K562 (cell line): ENCODE measurements around the gene CD4. TPM values are rescaled to one million over a fixed set of nuclear protein-coding genes. Genes with fewer than 3 reads are reported as not detected.
A peak's percentile ranks its signal among the peaks of the same experiment; 100 is the strongest.

ENCODE experiments used
- ATAC-seq: fragments of 200-7000 bp; cut with Tn5 transposase; 3 replicates; pipeline ENCODE4 v1.9.1; 2020; ENCODE audit warnings: moderate library complexity
- BruUV-seq: library from RNA; stranded (reverse); fragments of 400-500 nt; replicated peaks from 2 replicates; lab custom pipeline; 2021; lab: Mats Ljungman, UMichigan
- CTCF ChIA-PET: fragments of 300-600 bp; formaldehyde crosslinking; extraction: SDS; loops from one replicate; lab custom pipeline; 2021; ENCODE audit warnings: low intra/inter-chr PET ratio; lab: Yijun Ruan, JAX
- POLR2A ChIA-PET: fragments of 300-600, 350-650 bp; sonication (Branson Sonifier 250); formaldehyde crosslinking; extraction: SDS; loops from one replicate; lab custom pipeline; 2021; ENCODE audit warnings: antibody characterized with exemption, inconsistent platforms; lab: Yijun Ruan, JAX
- DNase-seq, 4 experiments: peaks; one replicate each; pipeline versions ENCODE4 v3.0.0 to v3.0.0-alpha.2; 2011 to 2018; ENCODE audit warnings: low spot score in 3 of 4, mixed read lengths in 3 of 4; ENCODE audit errors: extremely low read depth in 1 of 4
- FAIRE-seq: peaks from 2 replicates; lab custom pipeline; 2011; peaks lifted over from hg19 to GRCh38; lab: Jason Lieb, UNC
- H2AFZ ChIP-seq: 2 replicates; pipeline ENCODE4 v1.6.0; 2011; ENCODE audit warnings: low read depth, low read length, control low read depth, inconsistent platforms
- H3K27ac ChIP-seq: fragments of 200-600 bp; 3 replicates; pipeline ENCODE4 v1.8.0; 2011; ENCODE audit warnings: low read depth, mild to moderate bottlenecking, control low read depth, inconsistent platforms, low read length, moderate library complexity, mixed read lengths; ENCODE audit errors: extremely low read depth
- H3K27me3 ChIP-seq, 2 experiments: fragments of 300-600 bp in 1 of 2; 2 replicates in 1 of 2; 3 replicates in 1 of 2; pipeline versions ENCODE4 v1.6.0 to v1.8.0; 2011; ENCODE audit warnings: inconsistent platforms in 2 of 2, low read length in 2 of 2, mild to moderate bottlenecking in 1 of 2, mixed read lengths in 1 of 2, moderate library complexity in 1 of 2; ENCODE audit not compliant: control insufficient read depth in 2 of 2, insufficient read depth in 2 of 2
- H3K36me3 ChIP-seq: fragments of 300-600 bp; 3 replicates; pipeline ENCODE4 v1.8.0; 2011; ENCODE audit warnings: mild to moderate bottlenecking, low read length, inconsistent platforms; ENCODE audit not compliant: control insufficient read depth, insufficient read depth
- H3K4me1 ChIP-seq, 2 experiments: fragments of 200-600 bp in 1 of 2; replicated peaks in 1 of 2; 2 replicates in 1 of 2; 3 replicates in 1 of 2; pipeline versions ENCODE4 v1.5.1 to v1.8.0; 2011; ENCODE audit warnings: inconsistent platforms in 2 of 2, low read length in 2 of 2, mild to moderate bottlenecking in 1 of 2, mixed read lengths in 1 of 2, moderate library complexity in 1 of 2; ENCODE audit not compliant: control insufficient read depth in 2 of 2, insufficient read depth in 2 of 2
- H3K4me2 ChIP-seq: 2 replicates; pipeline ENCODE4 v1.6.1; 2011; ENCODE audit warnings: low read length, control low read depth, inconsistent platforms, mixed read lengths; ENCODE audit not compliant: insufficient read depth
- H3K4me3 ChIP-seq: fragments of 200-600 bp; sonication (generic), shearing (Covaris generic); 2 replicates; pipeline ENCODE4 v1.5.1; 2016; ENCODE audit warnings: control low read depth, inconsistent platforms
- H3K79me2 ChIP-seq: fragments of 200-600 bp; 3 replicates; pipeline ENCODE4 v1.8.0; 2011; ENCODE audit warnings: low read length, inconsistent platforms; ENCODE audit not compliant: control insufficient read depth, insufficient read depth
- H3K9ac ChIP-seq, 2 experiments: 2 replicates each; pipeline versions ENCODE4 v1.6.0 to v1.6.1; 2011; ENCODE audit warnings: low read depth in 2 of 2, low read length in 2 of 2, control low read depth in 1 of 2, inconsistent platforms in 1 of 2, mild to moderate bottlenecking in 1 of 2, mixed read lengths in 1 of 2; ENCODE audit not compliant: insufficient read depth in 1 of 2
- H3K9me1 ChIP-seq: one replicate; pipeline ENCODE4 v1.6.0; 2011; ENCODE audit warnings: inconsistent platforms, mild to moderate bottlenecking, low read length, moderate library complexity; ENCODE audit not compliant: control insufficient read depth, insufficient read depth
- H3K9me3 ChIP-seq: replicated peaks from 2 replicates; pipeline ENCODE4 v1.5.1; 2011; ENCODE audit warnings: low read depth, low read length, inconsistent platforms; ENCODE audit not compliant: control insufficient read depth, insufficient read depth
- H4K20me1 ChIP-seq: replicated peaks from 2 replicates; pipeline ENCODE4 v1.6.1; 2011; ENCODE audit warnings: low read length, inconsistent platforms, mixed read lengths; ENCODE audit not compliant: control insufficient read depth, insufficient read depth
- CHD4 ChIP-seq: fragments of 200-600 bp; sonication (generic); IDR thresholded peaks from 3 replicates; pipeline ENCODE4 v1.6.1; 2012; ENCODE audit warnings: low read depth, mild to moderate bottlenecking, mixed read lengths, low read length, inconsistent platforms; ENCODE audit not compliant: insufficient read depth, insufficient replicate concordance, poor library complexity, severe bottlenecking
- RBM25 ChIP-seq: fragments of 200-400 bp; formaldehyde crosslinking; IDR thresholded peaks from 2 replicates; pipeline ENCODE4 v1.6.1; 2018; ENCODE audit warnings: low read length, low read depth, moderate library complexity; ENCODE audit not compliant: severe bottlenecking
- RCOR1 ChIP-seq, 2 experiments: IDR thresholded peaks; 2 replicates each; pipeline ENCODE4 v1.6.1; 2012; ENCODE audit warnings: low read depth in 2 of 2, low read length in 2 of 2, borderline replicate concordance in 1 of 2, improper control_type of control experiment in 1 of 2
- WGBS: fragments of 100-300 bp; shearing (Covaris generic); methylation state at CpG from one replicate; pipeline ENCODE4 v1.1.6; 2016; ENCODE audit warnings: low coverage, mixed read lengths; ENCODE audit not compliant: insufficient coverage; ENCODE audit errors: missing lambda C conversion rate; 5-methylcytosine and 5-hydroxymethylcytosine counted together
- in situ Hi-C: fragments of 300-500 bp; cut with MboI; formaldehyde crosslinking; loops from 4 replicates; pipeline ENCODE4 v1.15.0; 2018; ENCODE audit warnings: inconsistent platforms, mixed read lengths
- intact Hi-C: fragments of 100-400 bp; cut with micrococcal nuclease; formaldehyde crosslinking; loops from 2 replicates; pipeline ENCODE4 v1.14.2; 2022
- polyA plus RNA-seq, 8 experiments: library from polyadenylated mRNA; depleted of rRNA in 4 of 8; stranded (reverse) in 5 of 8; unstranded in 3 of 8; fragments of >200 nt; fragmentation: Nextera tagmentation in 2 of 8; fragmentation: Illumina TruSeq in 1 of 8; extraction: Ambion mirVana in 2 of 8; extraction: Trizol in 1 of 8; gene quantifications; 2 replicates each; pipeline versions ENCODE4 v1.2.1 to v1.2.3, GENCODE V29; 2011 to 2014; ENCODE audit warnings: inconsistent platforms in 1 of 8, missing spikeins in 1 of 8
- total RNA-seq, 7 experiments: library from RNA; depleted of rRNA in 6 of 7; stranded (reverse); fragments of >200 nt in 6 of 7; fragmentation: Illumina TruSeq in 2 of 7; extraction: Trizol in 2 of 7; gene quantifications; 2 replicates each; pipeline versions ENCODE4 v1.2.1 to v1.2.3, GENCODE V29; 2011 to 2021; ENCODE audit warnings: low replicate concordance in 1 of 7
- TF ChIP-seq, protein P1 (sequence below), 2 experiments: fragments of 450-650 bp; conservative IDR thresholded peaks; 2 replicates each; pipeline ENCODE4 v1.6.1; 2017; ENCODE audit warnings: mild to moderate bottlenecking in 2 of 2, moderate library complexity in 2 of 2
- TF ChIP-seq, protein P2 (sequence below): fragments of 450-650 bp; IDR thresholded peaks from 2 replicates; pipeline ENCODE4 v1.6.1; 2016; ENCODE audit warnings: missing biosample characterization, missing genetic modification characterization
- TF ChIP-seq, protein P3 (sequence below), 2 experiments: IDR thresholded peaks in 1 of 2; conservative IDR thresholded peaks in 1 of 2; 2 replicates each; pipeline ENCODE4 v1.6.1; 2016; ENCODE audit warnings: low read depth in 2 of 2, mild to moderate bottlenecking in 1 of 2, missing compliant biosample characterization in 1 of 2, missing genetic modification characterization in 1 of 2, moderate library complexity in 1 of 2
- TF ChIP-seq, protein P4 (sequence below): fragments of 250-450 bp; sonication (Bioruptor Pico); IDR thresholded peaks from 2 replicates; pipeline ENCODE4 v1.5.0; 2020; ENCODE audit warnings: mild to moderate bottlenecking

Gene CD4
- total and polyA plus RNA-seq, 9 of the 15 experiments (the other 6 are each of a cell fraction or from before 2014, with no cell fraction given), result 0.06 to 0.27 (median 0.09) TPM; not detected in 5

DNA sequence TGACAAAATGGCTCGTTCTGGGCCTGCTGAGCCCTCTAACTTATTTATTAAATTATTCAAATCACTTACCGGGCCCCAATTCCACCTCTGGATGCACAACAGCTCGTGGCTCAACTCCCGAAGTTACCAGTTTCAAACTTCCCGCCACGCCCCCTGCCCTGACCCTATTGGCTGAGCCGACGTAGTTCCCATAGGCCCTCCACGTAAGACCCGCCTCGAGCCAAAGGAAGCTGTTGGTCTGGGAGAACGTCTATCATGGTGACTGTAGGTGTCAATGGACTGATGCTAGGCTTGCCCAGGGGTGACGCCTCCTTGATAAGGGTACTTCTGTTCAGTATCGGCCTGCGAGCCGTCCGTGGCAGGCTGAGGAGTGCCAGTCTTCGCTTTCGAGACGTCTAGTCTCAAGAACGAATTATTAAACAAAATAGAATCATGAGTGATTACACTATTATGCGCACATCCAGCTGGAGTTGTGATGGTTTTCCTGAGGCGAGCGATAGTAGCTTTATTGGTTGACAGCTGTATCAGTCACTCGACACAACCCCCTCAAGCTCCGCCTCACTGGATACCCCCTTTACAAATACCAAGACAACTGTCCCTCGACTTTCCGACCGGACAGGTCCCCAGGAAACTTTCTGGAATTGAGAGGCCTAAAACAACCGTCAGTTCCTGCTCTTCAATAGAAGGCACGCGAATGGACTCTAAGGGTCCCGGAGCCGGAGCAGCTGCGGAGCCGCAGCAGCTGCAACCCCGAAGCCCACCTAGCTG, 62.0 kb downstream of the CD4 start, which contains the start of gene CDCA3 (continued):
- TF ChIP-seq, protein P1, sequence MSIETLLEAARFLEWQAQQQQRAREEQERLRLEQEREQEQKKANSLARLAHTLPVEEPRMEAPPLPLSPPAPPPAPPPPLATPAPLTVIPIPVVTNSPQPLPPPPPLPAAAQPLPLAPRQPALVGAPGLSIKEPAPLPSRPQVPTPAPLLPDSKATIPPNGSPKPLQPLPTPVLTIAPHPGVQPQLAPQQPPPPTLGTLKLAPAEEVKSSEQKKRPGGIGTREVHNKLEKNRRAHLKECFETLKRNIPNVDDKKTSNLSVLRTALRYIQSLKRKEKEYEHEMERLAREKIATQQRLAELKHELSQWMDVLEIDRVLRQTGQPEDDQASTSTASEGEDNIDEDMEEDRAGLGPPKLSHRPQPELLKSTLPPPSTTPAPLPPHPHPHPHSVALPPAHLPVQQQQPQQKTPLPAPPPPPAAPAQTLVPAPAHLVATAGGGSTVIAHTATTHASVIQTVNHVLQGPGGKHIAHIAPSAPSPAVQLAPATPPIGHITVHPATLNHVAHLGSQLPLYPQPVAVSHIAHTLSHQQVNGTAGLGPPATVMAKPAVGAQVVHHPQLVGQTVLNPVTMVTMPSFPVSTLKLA (conservative IDR thresholded peaks at IDR 0.05), result peak; percentile 43 to 85
- TF ChIP-seq RBM25 (peak; percentile 97), RCOR1 (IDR thresholded peaks at IDR 0.05; ENCODE audit: borderline replicate concordance in 1 of 2, low read depth in 2 of 2, low read length in 2 of 2) (0 out of 4 replicates have a peak, but pooled peaks of 1 of the 2 experiments have one; percentile 4)

GRCh38 chr12:6851921-6852650, 62.8 kb downstream of the CD4 start, which contains the start of gene USP5:
Gene USP5, plus strand, starts transcription at chr12:6852150. Its CDS starts 30 bp downstream, at chr12:6852180.
- H3K4me1 ChIP-seq, result peaks cover 12 to 18% of the 10 kb centered on the region in 2 experiments; a peak in 4 of 5 replicates
- intact Hi-C loops (no loop called here), in situ Hi-C loops (no loop called here)
- peaks cover 67% of the 10 kb centered on the region; the same call in 2 of the 3 replicates for H3K36me3 ChIP-seq
- DNase-seq (peak; percentile 87 to 98 (median 90)), ATAC-seq (peak; percentile 87), FAIRE-seq (no peak)
- peak within 1 kb of the TSS; percentile 79 for H3K4me3 ChIP-seq
- peak within 1 kb of the TSS; percentile 91 for H3K4me2 ChIP-seq
- H3K79me2 ChIP-seq, result peaks cover 53% of the 10 kb centered on the region
- peak within 1 kb of the TSS; percentile 89 to 96 for H3K9ac ChIP-seq
- peaks cover 3% of the 10 kb centered on the region for H3K9me1 ChIP-seq
- H3K9me3 ChIP-seq, result no peaks in the 10 kb centered on the region
- peak within 1 kb of the TSS; percentile 87 for H2AFZ ChIP-seq
- H4K20me1 ChIP-seq, result no peaks in the 10 kb centered on the region; the same call in 1 of the 2 replicates
- ChIA-PET POLR2A (interaction anchor here (0.6 to 7.4 kb wide), 14 partner anchors 8 to 318 kb away, joined by 3 to 174 read pairs (median 5); partner anchors contain the start of genes C12orf57, COPS7A, GAPDH and GNB3), CTCF (no interaction called here)
- 0% methylated on average over 43 of the region's 65 CpGs for WGBS
- no peaks in the 10 kb centered on the region for H3K27me3 ChIP-seq
- BruUV-seq, result TSS peak; percentile 81
- peak within 1 kb of the TSS; percentile 87 for H3K27ac ChIP-seq
- TF ChIP-seq CHD4, result no peak
- TF ChIP-seq, protein P2, sequence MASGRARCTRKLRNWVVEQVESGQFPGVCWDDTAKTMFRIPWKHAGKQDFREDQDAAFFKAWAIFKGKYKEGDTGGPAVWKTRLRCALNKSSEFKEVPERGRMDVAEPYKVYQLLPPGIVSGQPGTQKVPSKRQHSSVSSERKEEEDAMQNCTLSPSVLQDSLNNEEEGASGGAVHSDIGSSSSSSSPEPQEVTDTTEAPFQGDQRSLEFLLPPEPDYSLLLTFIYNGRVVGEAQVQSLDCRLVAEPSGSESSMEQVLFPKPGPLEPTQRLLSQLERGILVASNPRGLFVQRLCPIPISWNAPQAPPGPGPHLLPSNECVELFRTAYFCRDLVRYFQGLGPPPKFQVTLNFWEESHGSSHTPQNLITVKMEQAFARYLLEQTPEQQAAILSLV, result peak; percentile 70
- TF ChIP-seq, protein P3, sequence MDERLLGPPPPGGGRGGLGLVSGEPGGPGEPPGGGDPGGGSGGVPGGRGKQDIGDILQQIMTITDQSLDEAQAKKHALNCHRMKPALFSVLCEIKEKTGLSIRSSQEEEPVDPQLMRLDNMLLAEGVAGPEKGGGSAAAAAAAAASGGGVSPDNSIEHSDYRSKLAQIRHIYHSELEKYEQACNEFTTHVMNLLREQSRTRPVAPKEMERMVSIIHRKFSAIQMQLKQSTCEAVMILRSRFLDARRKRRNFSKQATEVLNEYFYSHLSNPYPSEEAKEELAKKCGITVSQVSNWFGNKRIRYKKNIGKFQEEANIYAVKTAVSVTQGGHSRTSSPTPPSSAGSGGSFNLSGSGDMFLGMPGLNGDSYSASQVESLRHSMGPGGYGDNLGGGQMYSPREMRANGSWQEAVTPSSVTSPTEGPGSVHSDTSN (CRISPR knock-in tag; IDR thresholded peaks at IDR 0.05; ENCODE audit: low read depth), result peak; percentile 80
- TF ChIP-seq, protein P3 (tag; conservative IDR thresholded peaks at IDR 0.05; ENCODE audit: low read depth), result peak; percentile 81
- TF ChIP-seq, protein P4, sequence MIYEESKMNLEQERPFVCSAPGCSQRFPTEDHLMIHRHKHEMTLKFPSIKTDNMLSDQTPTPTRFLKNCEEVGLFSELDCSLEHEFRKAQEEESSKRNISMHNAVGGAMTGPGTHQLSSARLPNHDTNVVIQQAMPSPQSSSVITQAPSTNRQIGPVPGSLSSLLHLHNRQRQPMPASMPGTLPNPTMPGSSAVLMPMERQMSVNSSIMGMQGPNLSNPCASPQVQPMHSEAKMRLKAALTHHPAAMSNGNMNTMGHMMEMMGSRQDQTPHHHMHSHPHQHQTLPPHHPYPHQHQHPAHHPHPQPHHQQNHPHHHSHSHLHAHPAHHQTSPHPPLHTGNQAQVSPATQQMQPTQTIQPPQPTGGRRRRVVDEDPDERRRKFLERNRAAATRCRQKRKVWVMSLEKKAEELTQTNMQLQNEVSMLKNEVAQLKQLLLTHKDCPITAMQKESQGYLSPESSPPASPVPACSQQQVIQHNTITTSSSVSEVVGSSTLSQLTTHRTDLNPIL, result no peak
